ENCODE results near the gene SMIM32.

Gene SMIM32

DNA sequence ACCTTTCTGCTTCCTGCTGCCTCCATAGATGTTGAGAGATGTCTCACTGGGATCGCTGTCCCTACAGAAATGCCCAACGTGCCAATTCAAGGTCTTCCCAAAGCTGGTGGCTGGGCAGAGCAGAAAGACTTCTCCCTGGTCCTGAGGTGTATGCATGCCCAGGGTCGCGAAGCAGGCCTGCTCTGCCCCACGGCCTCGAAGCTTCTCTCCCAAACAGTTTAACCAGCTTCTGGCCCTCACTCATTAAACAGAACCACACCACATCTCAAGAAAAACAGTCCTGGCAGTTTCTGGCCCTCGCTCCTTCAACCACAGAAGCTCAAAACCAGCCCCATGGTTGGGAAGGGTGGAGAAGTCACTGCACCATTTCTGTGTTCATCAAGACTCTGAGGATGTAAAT, 14.7 kb upstream of the SMIM32 start:
- DNase-seq (ENCODE audit: low read depth in 2 of 2): no peak

DNA sequence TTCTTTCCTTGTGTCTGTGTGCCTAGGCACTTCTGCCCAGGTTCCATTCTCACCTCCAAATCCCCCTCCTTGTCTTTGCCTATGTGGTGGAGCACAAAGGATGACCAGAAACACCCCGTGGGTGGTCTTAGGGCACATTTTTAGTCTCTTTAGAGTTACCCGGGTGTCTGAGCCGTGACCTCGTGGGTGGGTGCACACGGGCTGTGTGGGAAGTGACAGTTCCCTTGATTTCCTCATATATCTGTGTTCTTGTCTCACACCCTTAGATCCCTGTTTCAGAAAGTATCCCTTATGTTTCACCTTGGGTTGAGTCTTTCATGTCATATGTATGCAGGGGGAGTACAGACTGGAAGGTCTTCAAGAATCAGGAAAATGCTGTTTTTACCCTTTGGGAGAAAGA, 13.4 kb upstream of the SMIM32 start:
- no peak for DNase-seq (ENCODE audit: low read depth in 2 of 2)

DNA sequence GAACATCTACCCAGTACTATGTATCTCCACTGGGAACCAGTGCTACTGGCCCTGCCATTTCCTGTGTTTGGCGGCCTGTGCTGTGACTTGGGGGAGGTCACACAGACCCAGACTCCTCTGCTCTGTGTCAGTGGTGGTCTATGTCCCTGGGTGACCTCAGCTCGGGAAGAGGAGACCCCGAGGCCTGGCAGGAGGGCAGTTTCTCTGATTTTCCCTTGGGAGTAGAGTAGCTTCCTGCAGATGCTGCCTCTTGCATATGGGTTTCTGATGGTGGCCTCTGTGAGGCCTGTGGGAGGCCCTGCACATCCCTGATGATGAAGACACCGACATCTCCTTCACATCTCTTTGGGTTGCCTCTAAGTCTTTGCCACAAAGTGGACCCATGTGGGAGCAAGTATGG, 13.0 kb upstream of the SMIM32 start:
- no peak for DNase-seq (ENCODE audit: low read depth in 2 of 2)

DNA sequence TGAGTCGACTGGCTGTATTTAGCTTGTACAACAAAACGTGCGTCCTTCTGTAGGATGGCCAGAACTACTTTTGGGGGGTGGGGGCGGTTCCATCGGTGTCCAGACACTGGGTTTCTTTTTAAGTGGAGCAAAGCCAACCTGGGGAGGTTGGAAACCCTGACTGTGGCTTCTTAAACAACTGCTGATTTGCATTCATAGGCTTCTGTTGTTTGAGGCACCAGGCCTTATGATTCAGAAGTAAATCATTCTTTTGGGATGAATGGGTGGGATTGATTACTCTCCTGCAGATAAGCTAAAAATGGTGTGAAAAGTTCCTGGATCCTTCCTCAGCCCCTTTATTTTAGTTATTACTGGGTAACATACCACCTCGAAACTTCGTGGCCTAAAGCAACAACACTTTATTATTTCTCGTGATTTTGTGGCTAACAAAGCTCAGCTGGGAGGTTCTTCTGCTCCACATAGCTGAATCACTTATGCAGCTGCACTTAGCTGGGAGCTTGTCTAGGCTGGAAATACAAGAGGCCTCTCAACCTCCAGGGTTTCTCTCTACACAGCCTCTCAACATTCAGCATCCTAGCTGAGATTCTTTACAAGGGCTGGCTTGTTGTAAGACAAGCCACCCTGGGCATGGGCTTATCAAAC, 12.2 kb upstream of the SMIM32 start:
- no peak for DNase-seq (ENCODE audit: low read depth in 2 of 2)

DNA sequence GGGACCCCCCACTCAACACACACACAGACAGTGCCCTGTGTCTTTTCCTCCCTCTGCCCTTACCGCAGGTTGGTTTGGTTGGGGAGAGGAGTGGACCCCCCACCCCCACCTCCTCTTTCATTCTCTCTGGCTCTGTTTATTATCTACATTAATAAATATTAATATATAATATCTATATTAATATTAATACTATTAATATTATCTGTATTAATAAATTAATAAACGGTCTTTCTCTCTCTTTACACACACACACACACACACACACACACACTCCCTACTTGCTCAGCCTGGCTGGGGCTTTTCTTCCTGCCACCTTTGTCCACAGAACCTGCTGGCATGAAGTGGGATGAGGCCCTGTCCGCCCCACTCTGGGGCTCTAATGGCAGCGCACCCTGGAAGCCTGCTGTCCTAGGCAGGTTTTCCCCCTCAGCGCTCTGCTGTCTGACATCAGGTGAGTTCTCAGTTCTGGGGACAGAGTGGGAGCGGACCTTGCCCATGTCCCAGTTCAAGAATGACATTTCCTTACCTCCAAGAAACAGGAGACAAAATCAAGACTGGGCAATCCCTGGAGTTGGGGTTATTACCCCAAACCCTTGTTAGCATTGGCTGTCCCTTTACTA, 10.5 kb upstream of the SMIM32 start:
- DNase-seq (ENCODE audit: low read depth in 2 of 2): no peak

DNA sequence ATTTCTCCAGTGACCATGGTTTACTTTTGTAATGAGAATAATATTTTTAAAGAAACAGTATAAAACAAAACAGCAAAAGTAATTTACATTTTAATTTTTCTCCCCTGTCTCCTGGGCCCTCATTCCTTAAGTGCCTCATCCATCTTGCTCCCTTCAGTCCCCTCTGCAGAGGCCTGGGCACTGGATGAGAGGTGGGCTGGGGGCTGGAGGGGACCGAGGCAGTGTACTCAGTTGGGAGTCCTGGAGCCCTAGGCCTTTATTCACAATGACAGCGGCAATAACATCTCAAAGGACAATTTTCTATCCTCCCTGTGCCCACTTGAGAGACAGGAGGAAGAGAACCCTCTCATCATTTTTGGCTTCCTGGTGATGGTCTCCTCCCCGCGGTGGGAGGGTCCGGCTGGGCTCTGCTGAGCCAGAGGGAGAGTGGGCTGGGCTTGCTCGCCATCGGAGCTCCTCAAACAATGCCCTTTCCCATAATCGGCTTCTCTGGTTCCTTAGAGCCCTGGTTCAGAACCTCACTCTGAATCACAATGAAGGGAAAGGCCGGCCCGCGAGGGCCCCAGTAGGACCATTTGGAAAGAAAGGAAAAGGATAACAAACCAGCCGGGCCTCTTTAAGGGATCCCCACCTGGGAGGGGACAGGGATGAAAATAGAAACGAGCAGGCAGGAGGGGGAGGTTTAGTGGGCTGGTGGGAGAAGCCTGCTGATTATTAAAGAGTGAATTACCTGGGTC, 9.7 kb upstream of the SMIM32 start:
- no peak for DNase-seq (ENCODE audit: low read depth in 2 of 2)

DNA sequence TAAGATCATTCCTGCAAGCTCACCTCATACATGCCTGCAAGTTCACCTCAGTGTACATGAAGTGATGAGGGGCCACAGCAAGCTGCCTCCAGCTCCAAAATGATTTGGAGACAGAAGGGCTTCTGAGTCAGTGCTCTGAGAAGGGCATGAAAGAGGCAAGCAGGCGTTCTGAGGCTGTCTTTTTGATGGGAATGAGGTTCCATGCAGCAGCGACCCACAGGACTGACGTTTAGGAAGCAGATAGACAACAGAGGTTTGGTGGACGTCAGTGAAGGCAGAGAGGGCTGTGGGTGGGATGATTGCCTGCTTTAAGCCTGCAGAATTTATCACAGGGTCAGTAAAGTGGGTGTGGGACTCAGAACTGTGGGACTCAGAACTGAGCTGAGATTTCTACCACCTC, 8.9 kb upstream of the SMIM32 start:
- DNase-seq (ENCODE audit: low read depth in 2 of 2): no peak

DNA sequence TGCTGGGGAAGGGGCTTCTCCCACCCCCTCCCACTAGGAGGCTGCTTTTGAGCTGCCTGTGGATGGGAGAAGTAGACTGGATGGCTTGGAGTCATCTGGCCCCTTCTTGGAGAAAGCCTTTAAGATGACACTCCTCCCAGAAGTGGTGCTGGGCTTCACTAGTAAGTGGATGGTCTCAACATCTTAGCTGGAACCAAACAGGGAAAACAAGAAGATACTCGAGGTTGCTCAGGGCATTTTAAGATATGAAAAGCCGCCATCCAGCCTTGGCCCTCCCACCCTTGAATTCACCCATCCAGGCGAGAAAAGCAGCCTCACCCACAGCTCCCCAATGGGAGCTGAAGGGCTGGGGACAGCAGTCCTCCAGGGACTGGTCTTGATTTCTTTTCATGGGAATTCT, 7.8 kb upstream of the SMIM32 start:
- DNase-seq (ENCODE audit: low read depth in 2 of 2): no peak

DNA sequence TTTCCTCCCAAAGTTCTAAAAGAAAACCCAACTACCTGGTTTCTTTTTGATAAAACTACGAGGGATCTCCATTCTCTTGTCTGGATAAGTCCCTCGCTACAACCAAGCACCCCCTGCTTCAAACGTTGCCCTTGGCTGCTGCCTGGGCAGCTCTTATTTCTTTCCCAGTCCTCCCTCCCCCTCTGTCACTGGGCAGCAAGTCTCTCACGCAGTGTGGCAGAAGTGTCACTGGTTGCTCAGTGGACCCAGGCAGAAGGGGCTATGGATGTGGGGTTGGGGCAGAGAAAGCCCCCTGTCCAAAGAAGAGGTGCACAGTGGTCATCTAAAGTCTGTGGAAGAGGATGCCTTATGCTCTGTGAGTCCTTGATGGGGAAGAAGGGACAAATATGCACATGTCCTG, 7.2 kb upstream of the SMIM32 start:
- DNase-seq (ENCODE audit: low read depth in 2 of 2): no peak

DNA sequence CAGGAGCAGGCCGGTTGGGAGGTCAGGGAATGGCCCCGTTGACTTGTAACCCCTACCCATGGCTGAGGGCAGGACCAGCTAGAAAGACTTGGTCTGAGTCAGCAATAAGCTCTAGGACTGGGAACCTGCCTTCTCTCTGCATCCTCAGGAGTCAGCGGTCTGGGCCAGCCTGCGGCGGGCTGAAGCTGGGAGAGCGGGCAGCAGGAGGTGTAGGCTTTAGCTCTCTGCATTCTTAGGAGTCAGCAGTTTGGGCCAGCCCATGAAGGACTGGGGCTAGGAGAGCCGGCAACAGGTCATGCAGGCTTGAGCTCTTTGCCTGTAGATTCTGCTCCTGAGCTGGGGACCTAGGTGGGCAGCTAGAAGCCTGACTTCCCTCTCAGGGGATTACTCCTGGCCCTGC, 6.4 kb upstream of the SMIM32 start:
- DNase-seq (ENCODE audit: low read depth in 2 of 2): no peak

DNA sequence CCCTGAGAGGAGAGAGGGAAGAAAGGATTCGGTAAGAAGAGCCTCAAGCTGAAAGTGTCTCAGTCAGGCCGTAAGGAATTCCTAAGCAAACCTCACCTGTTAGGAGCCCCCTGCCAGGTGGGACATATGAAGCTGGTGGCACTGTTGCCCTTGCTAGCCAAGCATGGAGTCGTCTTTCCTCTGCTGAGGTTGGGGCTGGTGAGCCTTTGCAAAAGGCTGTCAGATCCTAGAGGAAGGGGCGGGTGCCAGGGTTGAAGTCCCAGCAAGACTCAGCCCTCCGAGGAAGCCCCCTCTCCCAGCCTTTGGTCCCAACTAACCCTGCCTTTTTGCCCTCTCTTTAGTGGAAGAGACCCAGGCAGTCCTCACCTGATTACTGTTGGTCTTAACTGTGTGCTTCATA, 5.5 kb upstream of the SMIM32 start:
- DNase-seq (ENCODE audit: low read depth in 2 of 2): no peak

DNA sequence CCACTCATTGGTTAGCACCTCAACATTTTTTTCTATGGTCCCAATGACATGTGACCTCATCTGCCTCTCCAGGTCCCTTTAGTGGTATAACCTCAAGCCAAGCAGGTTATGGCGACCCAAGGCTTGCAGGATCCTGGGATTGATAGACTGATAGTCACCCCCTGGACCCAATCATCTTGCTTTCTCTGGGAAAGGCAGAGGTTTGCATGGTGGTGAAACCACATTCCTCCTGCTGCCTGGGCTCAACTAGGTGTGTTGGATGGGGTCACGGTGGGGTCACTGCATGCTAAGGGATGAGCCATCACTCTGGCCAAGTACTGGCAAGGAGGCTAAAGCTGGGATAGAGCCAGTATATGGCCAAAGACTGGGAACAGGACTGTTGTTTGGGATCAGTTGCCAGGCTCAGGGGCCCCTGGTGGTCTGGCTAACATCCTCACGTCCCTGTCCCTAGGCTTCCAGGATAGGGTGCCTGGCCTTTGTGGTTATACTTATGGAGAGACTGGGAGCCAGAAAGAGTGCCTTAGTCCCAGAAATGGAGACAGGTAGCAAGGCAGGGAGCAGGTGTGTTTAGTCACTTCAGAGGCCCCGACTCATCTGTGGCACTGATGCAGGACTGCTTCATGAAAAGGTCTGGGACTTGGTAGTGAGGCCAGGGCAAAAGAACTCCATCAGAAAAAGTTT, 4.6 kb upstream of the SMIM32 start:
- no peak for DNase-seq (ENCODE audit: low read depth in 2 of 2)

DNA sequence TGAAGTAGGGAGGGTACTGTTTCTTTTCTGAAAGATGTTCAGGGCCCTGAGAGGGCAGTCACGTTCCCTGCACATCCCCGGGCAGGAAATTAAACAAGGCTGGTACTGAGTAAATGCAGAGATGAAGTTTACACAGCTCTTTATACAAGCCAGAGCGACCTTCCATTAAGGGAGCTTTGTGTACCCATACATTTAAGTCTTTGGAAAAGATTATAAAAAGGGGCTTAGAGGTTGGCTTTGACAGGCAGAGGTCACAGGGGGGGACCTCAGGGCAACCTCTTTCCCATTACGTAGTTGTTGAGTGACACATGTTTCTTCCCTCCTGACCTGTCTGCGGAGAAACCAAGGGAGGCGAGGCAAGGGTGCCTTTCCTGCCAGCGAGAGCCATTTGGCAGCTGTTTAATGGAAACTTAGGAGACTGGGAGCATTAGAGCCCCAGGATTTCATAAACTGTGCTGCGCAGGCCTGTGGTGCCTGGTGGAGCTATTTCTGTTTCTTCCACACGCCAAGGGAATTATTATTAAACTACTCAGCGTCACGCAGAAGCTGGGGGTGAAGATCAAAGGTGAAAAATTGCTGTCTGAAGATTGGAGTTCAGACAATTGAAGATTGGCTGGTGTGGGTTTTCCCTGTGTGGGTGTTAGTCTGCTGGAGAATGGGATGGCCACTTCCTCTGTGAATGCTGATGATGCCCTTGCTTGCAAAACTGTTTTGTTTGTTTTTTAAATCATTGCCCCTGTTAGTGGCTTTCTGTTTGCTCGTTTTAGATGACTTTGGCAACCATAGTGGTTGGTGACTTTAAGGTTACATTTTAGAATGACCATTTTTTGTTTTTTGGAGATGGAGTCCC, 3.2 kb upstream of the SMIM32 start:
- DNase-seq (ENCODE audit: low read depth in 2 of 2): no peak

DNA sequence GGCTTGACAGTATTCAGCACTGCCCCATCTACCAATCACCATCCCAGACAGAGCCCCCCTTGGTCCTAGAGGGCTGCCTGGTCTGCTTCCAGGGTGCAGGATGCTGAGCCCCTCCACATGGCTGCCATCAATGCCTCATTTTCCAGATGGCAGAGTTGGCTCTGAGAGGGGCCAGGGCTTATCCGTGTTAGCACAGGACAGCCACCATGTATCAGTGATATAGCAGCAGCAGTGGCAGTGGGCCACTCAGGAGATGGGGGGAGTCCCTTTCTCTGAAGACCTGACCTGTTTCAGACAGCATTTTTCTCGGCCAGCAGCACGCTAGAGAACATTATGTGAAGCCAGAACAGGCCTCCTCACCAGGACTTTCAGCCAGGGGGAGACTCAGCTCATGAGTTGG, 1.6 kb upstream of the SMIM32 start:
- DNase-seq (ENCODE audit: low read depth in 2 of 2): no peak

DNA sequence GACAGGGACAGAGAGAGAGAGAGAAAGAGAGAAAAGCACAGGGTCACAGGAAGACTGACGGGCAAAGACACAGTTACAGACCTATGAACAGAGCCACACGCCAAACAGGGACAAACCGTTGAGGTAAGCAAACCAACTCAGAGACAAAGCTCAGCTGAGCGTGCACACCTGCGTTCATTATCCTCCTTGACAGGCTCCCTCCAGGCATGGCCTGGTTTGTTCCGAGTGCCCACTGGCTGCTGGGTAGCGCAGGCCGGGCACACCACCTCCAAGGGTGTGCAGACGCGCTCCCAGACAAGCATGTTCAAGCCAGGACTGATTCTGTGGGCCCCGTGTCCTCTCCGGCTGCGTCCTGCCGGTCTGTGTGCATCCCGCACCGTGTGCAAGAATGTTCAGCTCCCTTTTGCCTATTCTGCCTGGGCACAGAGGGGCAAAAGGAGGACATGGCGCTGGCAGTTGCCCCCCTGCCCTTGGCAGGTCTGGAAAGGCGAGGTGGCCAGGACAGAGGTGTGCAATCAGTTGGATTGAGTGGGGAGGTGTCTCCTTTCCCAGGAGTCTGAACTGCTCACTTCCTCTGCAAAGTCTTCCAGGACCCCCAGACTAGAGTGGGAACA, 467 bp upstream of the SMIM32 start:
- no peak for DNase-seq (ENCODE audit: low read depth in 2 of 2)

DNA sequence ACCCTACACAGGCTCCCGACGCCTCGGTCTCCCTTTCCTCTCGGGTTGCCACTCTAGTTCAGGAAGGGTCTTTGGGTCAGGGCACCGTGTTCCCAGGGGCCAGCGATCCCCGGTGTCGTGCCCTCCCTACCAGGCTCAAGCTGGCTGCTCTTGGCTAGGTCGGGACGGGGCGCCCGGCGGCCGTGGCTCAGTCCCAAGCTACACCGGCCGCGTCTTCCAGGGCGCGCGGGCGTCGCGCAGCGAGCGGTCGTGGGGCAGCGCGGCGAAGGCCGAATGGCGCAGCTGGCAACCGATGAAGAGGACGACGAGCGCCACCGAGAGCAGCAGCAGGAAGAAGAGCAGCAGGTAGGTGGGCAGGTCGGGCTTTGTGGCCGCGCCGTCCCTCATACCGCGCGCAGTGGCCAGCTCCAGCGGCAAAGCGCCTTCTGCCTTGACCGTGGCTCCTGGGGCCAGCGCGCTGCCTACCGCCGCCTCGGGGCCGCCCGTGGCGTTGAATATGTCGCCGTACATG, 892 bp downstream of the SMIM32 start:
- DNase-seq (ENCODE audit: low read depth in 2 of 2): no peak

DNA sequence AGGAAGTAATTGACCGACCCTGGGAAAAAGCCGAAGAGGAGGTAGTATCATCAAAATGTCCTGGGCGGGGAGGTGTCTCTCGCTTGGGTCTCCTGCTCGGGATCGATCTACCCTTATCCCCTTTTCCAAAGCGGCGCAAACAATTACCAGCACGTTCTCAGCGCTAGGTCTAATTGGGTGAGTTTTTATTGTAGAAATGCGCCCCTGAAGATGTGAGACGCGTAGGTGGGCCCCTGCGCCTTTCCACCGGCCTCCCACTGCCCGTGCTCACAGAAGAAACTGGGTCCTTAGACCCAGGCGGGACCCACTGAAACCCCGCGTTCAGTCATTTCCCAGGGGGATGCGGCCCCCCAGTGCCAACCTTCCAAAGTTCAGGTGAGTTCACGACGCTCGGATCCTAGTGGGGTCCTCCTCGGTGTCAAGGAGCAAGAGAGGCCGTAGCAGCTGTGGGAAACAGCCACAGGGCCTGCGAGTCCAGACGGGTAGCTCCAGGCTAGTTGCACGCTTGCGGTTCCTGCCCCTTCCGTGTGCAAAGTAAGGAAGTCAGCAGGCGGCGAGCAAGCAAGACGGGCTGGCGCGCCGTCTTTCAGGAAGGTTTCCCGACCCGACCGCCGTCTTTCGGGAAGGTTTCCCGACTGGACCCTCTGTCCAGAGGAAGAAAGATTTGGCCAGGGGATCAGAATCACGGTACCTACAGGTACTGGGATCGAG, 1.5 kb downstream of the SMIM32 start:
- no peak for DNase-seq (ENCODE audit: low read depth in 2 of 2)

DNA sequence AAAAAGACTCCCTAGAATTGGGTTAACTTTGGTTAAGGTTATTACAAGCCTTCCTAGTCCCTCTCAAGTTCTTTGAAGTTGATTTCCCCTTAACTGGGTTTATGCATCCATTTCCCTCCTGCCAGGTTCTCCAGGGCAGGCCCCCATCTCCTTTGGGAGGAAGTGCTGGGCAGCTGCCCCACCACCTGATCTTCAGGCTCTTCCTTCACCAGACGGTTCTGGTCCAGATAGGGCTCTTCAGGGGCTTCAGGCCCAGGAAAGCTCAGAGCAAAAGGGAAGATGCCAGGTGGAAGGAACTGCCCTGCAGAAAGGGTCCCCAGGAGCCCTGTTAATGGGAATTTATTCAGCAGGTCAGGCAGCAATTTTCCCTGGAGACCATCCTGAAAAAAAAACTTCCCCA, 2.1 kb downstream of the SMIM32 start:
- no peak for DNase-seq (ENCODE audit: low read depth in 2 of 2)

DNA sequence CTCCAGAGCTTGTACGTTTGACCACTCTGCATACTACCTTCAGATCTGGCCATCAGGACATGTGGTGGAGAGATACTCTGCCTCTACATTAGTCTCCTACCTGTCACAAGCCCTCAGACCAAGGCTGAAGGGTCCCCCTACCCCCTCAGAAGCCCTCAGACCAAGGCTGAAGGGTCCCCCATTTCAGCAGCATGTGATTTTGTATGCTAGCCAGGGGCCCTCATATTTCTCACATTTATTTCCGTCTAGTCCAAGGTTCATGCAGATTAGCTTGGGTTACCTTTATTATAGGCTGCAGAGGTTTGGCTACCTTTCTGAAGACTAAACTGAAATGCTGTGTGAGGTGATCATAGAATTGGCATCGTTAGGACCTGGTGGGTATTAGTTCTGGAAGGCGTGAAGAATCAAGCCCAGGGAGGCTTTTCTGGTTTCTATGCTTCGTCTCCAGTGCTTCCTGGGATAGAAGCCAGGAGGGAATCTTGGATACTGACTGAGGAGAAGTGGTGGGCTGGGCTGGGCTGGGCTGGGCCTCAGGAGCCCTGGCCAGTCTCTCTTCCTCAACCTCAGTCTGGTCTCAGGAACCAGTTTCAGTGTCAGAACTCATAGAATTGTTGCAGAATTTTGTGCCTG, 2.8 kb downstream of the SMIM32 start:
- DNase-seq (ENCODE audit: low read depth in 2 of 2): no peak

DNA sequence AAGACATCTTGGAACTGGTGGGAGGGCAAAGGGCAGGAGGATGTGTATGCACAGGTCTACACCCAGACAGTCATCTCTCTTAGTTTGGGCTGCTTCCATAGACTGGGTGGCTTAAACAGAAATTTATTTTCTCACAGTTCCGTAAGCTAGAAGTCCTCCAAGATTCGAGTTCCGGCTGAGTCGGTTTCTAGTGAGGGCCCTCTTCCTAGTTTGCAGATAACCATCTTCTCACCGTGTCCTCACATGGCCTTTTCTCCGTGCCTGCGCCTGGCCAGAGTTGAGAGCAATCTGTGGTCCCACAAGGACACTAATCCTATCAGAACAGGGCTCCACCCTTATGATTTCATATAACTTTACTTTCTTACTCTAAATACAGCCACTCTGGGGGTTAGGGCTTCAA, 4.1 kb downstream of the SMIM32 start:
- no peak for DNase-seq (ENCODE audit: low read depth in 2 of 2)
